Activated CD8-positive, alpha-beta T cell treated with anti-CD3 and anti-CD28 coated beads for 36 hours (primary cell): ENCODE data around the gene PAX7. TPM values are rescaled to one million over a fixed set of nuclear protein-coding genes. Genes with fewer than 3 reads are reported as not detected.

Source experiments
- ATAC-seq: fragments of 200-7000 bp; cut with Tn5 transposase; one replicate; pipeline ENCODE4 v1.10.0; 2021; ENCODE audit warnings: mild to moderate bottlenecking, moderate library complexity
- CTCF ChIA-PET: fragments of 350-600 bp; sonication (Branson Sonifier 250); formaldehyde crosslinking; loops from one replicate; lab custom pipeline; 2021; ENCODE audit warnings: antibody characterized with exemption; lab: Charles Lee
- POLR2A ChIA-PET: fragments of 350-600 bp; sonication (Branson Sonifier 250); formaldehyde crosslinking; loops from one replicate; lab custom pipeline; 2021; ENCODE audit warnings: antibody characterized with exemption; lab: Charles Lee
- DNase-seq: peaks from one replicate; pipeline ENCODE4 v3.0.0-alpha.2; 2020
- H3K27ac Mint-ChIP-seq: one replicate; pipeline ENCODE4 v1.8.0; 2021; ENCODE audit warnings: mild to moderate bottlenecking, mixed read lengths
- H3K27me3 Mint-ChIP-seq: one replicate; pipeline ENCODE4 v1.8.0; 2021; ENCODE audit warnings: mixed read lengths
- H3K36me3 Mint-ChIP-seq: one replicate; pipeline ENCODE4 v1.8.0; 2021; ENCODE audit warnings: low read depth, mixed read lengths
- H3K4me1 Mint-ChIP-seq: one replicate; pipeline ENCODE4 v1.8.0; 2021; ENCODE audit warnings: low read depth, mixed read lengths
- H3K4me3 Mint-ChIP-seq: one replicate; pipeline ENCODE4 v1.8.0; 2021; ENCODE audit warnings: mild to moderate bottlenecking, moderate library complexity, mixed read lengths
- H3K9me3 Mint-ChIP-seq: one replicate; pipeline ENCODE4 v1.8.0; 2021; ENCODE audit warnings: mixed read lengths
- intact Hi-C: fragments of 100-400 bp; cut with micrococcal nuclease; formaldehyde crosslinking; loops from one replicate; pipeline ENCODE4 v1.10.0; 2022
- total RNA-seq, 2 experiments: library from RNA; stranded (reverse); gene quantifications; one replicate each; pipeline ENCODE4 v1.2.3, GENCODE V29; 2021
- TF ChIP-seq, protein P1 (sequence below): fragments of 200-600 bp; IDR thresholded peaks from one replicate; pipeline ENCODE4 v1.8.0; 2022; ENCODE audit warnings: antibody characterized with exemption, mild to moderate bottlenecking

Gene PAX7
- total RNA-seq, 2 experiments from 2014 or later: not detected

DNA sequence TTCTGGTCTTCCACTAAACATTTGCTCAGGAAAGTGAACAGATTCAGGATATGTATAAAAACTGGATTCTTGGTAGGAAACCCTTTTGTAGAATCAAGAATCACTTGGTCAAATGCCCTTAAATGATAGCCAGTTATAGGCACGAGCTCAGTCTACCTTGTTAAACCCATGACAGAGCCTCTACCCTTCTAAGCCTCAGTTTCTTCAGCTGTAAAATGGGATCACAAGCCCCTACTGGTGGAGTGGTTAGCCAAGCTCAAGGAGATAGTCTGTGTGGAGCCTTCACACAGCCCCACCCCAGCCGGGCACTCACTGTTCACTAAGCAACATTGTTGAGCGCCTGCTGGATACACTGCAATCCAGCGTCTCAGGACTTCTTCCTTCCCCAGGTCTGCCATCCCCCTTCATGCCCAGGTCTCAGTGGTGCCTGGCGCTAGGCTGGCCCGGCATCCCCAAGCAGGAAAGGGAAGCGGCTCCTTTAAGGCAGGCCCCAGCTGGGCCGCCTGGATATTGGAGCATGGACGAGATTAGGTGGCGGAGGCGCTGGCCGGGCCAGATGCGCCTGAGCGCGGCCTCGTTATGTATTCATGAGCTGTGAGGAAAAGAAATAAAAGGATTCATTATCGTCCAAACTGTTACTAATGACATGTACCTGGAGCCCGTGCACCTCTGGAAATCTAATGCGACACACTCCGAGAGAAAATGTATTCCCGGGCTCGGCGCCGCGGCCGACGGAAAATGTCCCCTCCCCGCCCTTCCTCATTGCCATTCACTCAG, 153.2 kb downstream of the PAX7 start:
- Mint-ChIP-seq H3K9me3 (no peaks in the 10 kb centered on the region), H3K36me3 (no peaks in the 10 kb centered on the region), H3K27ac (no peak overlapping the region), H3K4me3 (no peak overlapping the region), H3K27me3 (peaks cover 6% of the 10 kb centered on the region), H3K4me1 (no peaks in the 10 kb centered on the region)
- CTCF ChIA-PET: no interaction called here
- TF ChIP-seq, protein P1, sequence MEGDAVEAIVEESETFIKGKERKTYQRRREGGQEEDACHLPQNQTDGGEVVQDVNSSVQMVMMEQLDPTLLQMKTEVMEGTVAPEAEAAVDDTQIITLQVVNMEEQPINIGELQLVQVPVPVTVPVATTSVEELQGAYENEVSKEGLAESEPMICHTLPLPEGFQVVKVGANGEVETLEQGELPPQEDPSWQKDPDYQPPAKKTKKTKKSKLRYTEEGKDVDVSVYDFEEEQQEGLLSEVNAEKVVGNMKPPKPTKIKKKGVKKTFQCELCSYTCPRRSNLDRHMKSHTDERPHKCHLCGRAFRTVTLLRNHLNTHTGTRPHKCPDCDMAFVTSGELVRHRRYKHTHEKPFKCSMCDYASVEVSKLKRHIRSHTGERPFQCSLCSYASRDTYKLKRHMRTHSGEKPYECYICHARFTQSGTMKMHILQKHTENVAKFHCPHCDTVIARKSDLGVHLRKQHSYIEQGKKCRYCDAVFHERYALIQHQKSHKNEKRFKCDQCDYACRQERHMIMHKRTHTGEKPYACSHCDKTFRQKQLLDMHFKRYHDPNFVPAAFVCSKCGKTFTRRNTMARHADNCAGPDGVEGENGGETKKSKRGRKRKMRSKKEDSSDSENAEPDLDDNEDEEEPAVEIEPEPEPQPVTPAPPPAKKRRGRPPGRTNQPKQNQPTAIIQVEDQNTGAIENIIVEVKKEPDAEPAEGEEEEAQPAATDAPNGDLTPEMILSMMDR: no peak
- DNase-seq: no peak
- no peak for ATAC-seq
- intact Hi-C loops: no loop called here
- POLR2A ChIA-PET: no interaction called here

DNA sequence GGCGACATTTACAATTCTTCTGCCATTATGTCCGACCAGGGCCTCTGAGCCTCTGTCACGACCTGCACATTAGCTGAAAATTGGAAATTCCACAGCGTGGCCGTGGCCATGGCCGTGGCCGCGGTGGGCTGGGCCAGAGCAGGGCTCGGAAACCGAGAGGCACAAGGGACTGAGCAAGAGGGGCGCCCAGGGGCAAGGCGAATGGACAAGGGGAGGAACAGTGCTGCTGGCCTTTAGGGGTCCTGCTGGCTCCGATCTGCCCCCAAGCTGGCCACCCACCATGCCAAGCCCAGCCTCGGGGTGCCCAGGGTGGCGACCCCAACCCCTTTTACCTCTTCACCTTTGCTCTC, 153.8 kb downstream of the PAX7 start:
- ChIA-PET POLR2A (no interaction called here), CTCF (no interaction called here)
- DNase-seq (no peak), ATAC-seq (no peak)
- intact Hi-C loops: no loop called here
- Mint-ChIP-seq H3K9me3 (no peaks in the 10 kb centered on the region), H3K27me3 (peaks cover 3% of the 10 kb centered on the region), H3K27ac (no peak overlapping the region), H3K4me1 (no peaks in the 10 kb centered on the region), H3K36me3 (no peaks in the 10 kb centered on the region), H3K4me3 (no peak overlapping the region)
- TF ChIP-seq, protein P1: no peak

DNA sequence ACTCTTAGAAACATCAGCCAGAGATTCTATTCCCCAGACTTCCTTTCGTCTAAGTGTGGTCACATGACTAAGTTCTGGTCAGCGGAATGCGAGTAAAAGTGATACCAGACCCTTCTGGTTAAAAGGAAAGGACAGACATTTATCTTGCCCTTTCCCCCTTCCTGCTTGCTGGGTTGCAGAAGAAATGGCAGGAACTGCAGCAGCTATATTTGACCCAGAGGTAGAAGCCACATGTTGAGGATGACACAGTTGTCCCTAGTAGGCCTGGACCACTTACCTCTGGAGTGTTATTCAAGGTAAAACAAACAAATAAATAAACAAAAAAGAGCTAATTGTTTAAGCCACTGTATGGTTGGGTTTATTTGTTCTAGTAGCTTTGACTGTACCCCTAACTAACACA, 155.5 kb downstream of the PAX7 start:
- Mint-ChIP-seq H3K27me3 (peaks cover 10% of the 10 kb centered on the region), H3K4me3 (no peak overlapping the region), H3K9me3 (no peaks in the 10 kb centered on the region), H3K36me3 (no peaks in the 10 kb centered on the region), H3K4me1 (no peaks in the 10 kb centered on the region), H3K27ac (no peak overlapping the region)
- TF ChIP-seq, protein P1: no peak
- CTCF ChIA-PET: interaction anchor here (1.0 kb wide), 2 partner anchors 20 to 35 kb away, joined by 3 to 4 read pairs; no protein-coding TSS in a partner anchor
- DNase-seq: no peak
- POLR2A ChIA-PET: interaction anchor here (0.7 kb wide), 1 partner anchor 34 kb away, joined by 3 read pairs; no protein-coding TSS in a partner anchor
- ATAC-seq: no peak
- intact Hi-C loops: no loop called here

DNA sequence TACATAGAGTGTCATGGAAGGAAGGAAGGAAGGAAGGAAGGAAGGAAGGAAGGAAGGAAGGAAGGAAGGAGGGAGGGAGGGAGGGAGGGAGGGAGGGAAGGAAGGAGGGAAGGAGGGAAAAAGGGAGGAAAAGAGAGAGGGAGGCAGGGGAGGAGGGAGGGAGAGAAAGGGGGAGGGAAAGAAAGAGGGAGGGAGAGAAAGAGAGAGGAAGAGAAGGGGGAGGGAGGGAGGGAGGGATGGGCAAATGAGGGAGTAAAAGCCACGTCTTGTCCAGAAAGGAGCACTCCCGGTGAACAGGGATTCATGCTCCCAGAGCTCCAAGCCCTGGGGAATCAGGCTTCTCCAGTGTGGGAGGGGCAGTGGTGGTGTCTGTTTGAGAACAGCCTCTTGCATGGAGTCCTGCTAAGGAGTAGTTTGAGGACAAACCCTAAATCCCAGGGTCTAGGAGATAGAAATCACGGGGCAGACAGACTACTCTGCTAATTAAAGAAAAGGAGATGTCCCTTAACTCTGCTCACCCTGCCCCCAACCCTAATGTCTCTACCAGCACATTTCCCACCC, 157.3 kb downstream of the PAX7 start:
- DNase-seq: no peak
- H3K9me3 Mint-ChIP-seq: no peaks in the 10 kb centered on the region
- no peak for ATAC-seq
- no peak overlapping the region for H3K4me3 Mint-ChIP-seq
- intact Hi-C loops: no loop called here
- POLR2A ChIA-PET: no interaction called here
- CTCF ChIA-PET: no interaction called here
- H3K4me1 Mint-ChIP-seq: no peaks in the 10 kb centered on the region
- TF ChIP-seq, protein P1: no peak
- H3K27me3 Mint-ChIP-seq: peaks cover 19% of the 10 kb centered on the region
- H3K36me3 Mint-ChIP-seq: no peaks in the 10 kb centered on the region
- no peak overlapping the region for H3K27ac Mint-ChIP-seq

DNA sequence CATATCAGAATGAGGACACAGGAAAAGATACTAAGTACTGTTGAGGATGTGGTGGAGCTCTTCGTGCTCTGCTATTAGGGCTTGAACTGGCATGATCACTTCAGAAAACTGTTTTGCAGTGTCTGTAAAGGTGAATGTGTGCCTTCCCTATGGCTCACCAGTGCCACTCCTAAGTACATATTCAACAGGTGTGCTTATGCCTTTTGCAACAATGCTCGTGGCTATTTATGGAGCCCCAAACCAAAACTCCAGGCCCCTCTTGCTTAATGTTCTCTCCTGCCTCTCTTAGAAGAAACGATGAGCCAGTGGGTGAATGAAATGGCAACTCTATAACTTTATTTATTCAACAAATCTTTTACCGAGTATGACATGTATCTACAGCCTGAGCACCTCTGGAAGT, 158.6 kb downstream of the PAX7 start:
- Mint-ChIP-seq H3K27ac (no peak overlapping the region), H3K4me1 (no peaks in the 10 kb centered on the region), H3K9me3 (no peaks in the 10 kb centered on the region), H3K4me3 (no peak overlapping the region), H3K27me3 (peaks cover 29% of the 10 kb centered on the region), H3K36me3 (no peaks in the 10 kb centered on the region)
- ATAC-seq (no peak), DNase-seq (no peak)
- intact Hi-C loops: no loop called here
- TF ChIP-seq, protein P1: no peak
- POLR2A ChIA-PET: no interaction called here
- CTCF ChIA-PET: no interaction called here
